Measurements from ENCODE around the gene CCDC92. TPM values are rescaled to one million over a fixed set of nuclear protein-coding genes. Genes with fewer than 3 reads are reported as not detected.

CCDC92 gene
- total RNA-seq, 2 donors from 2014 or later = 19.7 to 25.1 TPM

DNA sequence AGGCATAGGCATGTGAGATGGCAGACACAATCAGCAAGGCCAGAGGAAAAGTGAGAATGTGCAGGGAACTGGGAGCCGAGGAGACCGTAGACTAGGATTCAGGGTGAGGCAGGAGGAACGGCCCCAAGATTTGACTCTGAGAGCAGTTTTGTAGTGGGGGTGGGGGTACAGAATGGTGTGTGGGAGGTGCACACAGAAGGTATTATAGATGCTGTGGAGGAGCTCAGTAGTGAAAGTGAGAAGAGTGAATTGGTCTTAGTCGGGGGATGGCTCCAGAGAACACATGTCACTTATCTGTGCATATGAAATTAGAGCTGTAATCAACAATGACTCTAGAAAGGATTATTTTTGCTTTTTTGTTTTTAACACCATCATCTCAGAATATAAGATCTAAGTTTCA, 12.3 kb upstream of the CCDC92 start:
- no peak for ATAC-seq
- TF ChIP-seq, protein P1, sequence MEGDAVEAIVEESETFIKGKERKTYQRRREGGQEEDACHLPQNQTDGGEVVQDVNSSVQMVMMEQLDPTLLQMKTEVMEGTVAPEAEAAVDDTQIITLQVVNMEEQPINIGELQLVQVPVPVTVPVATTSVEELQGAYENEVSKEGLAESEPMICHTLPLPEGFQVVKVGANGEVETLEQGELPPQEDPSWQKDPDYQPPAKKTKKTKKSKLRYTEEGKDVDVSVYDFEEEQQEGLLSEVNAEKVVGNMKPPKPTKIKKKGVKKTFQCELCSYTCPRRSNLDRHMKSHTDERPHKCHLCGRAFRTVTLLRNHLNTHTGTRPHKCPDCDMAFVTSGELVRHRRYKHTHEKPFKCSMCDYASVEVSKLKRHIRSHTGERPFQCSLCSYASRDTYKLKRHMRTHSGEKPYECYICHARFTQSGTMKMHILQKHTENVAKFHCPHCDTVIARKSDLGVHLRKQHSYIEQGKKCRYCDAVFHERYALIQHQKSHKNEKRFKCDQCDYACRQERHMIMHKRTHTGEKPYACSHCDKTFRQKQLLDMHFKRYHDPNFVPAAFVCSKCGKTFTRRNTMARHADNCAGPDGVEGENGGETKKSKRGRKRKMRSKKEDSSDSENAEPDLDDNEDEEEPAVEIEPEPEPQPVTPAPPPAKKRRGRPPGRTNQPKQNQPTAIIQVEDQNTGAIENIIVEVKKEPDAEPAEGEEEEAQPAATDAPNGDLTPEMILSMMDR (IDR thresholded peaks at IDR 0.05) = no peak
- H3K27me3 ChIP-seq = no peaks in the 10 kb centered on the region
- H3K27ac ChIP-seq = no peak overlapping the region
- DNase-seq = no peak
- H3K4me1 ChIP-seq = peaks cover 56% of the 10 kb centered on the region
- no peaks in the 10 kb centered on the region for H3K9me3 ChIP-seq
- intact Hi-C loops (cut with DNase I) = no loop called here
- no peaks in the 10 kb centered on the region for H3K36me3 ChIP-seq (replicated peaks in 1 of 2; ENCODE audit: insufficient read depth in 1 of 2, low read depth in 2 of 2)
- H3K4me3 ChIP-seq = no peak overlapping the region
- 75 to 81% methylated on average over 4 of the region's 4 CpGs for WGBS, 2 donors

DNA sequence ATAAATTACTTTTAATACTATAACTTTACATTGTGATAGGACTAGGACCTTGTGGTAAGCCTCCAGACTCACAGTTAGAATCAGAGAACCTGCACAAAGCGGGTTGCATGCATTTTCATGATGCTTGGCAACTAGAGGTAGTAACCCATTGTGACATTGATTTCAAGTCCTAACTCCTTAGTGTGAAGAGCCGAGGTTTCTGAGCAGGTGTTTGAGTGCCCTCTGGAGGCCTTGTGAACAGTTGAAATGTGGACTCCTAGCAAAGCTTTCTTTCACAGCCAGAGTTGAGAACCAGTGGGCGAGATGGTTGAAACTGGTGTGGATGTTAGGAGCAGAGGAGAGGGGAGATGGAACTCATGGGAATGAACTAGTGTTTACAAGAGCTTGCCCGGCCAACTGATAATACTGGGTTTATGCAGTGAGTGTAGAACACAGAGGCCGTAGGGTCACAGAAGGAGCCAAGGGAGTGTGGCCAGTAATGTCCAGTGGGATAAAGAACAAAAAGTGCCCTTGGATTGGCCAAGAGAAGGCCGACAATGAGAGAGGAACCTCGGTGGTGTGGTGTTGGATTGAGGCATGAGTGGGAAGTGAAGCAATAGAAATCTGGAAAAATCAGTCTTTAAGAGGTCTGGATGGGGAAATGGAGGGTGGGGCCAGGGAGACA, 11.3 kb upstream of the CCDC92 start:
- ATAC-seq = peak; percentile 74
- TF ChIP-seq, protein P1 (IDR thresholded peaks at IDR 0.05) = peak; percentile 32 to 71 (median 63)
- no peak for TF ChIP-seq POLR2A (IDR thresholded peaks at IDR 0.05)
- intact Hi-C loops (cut with DNase I) = no loop called here

DNA sequence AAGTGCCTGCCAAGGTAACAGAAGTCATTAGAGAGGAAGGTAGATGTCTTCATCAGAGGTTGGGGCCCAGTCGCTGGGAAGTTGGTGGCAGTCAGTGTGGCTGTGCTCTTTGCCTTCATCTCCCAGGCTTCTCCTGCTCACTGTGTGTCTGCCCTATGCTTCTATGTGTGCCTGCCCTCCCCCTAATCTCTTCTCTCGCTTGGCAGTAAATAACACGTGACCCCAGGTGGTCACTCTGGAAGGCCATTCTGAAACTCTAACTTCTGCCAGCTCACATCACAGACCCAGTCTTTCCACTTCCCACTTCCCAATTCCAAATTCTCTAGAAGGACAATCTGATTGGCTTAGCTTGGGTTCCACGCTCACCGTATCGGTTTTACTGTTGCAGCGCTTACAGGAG, 9.6 kb upstream of the CCDC92 start:
- Histone ChIP-seq H3K4me3 (no peak overlapping the region), H3K4me1 (peaks cover 42% of the 10 kb centered on the region), H3K9me3 (no peaks in the 10 kb centered on the region), H3K27ac (peak overlapping the region in 1 of 4 donors; percentile 10), H3K36me3 (replicated peaks in 1 of 2; ENCODE audit: insufficient read depth in 1 of 2, low read depth in 2 of 2) (no peaks in the 10 kb centered on the region), H3K27me3 (no peaks in the 10 kb centered on the region)
- ATAC-seq (peak; percentile 40), DNase-seq (peak in 3 of 4 donors; percentile 27 to 46 (median 33))
- WGBS, 2 donors = 37 to 47% methylated on average over 7 of the region's 7 CpGs
- intact Hi-C loops (cut with DNase I) = no loop called here
- no peak for TF ChIP-seq POLR2A (IDR thresholded peaks at IDR 0.05)
- TF ChIP-seq, protein P1 (IDR thresholded peaks at IDR 0.05) = no peak

More for the DNA sequence above, 11.3 kb upstream of the CCDC92 start:
- H3K27ac ChIP-seq = no peak overlapping the region
- H3K9me3 ChIP-seq = no peaks in the 10 kb centered on the region
- no peaks in the 10 kb centered on the region for H3K27me3 ChIP-seq
- peaks cover 46% of the 10 kb centered on the region for H3K4me1 ChIP-seq
- DNase-seq = peak; percentile 50 to 67 (median 55)
- H3K36me3 ChIP-seq (replicated peaks in 1 of 2; ENCODE audit: insufficient read depth in 1 of 2, low read depth in 2 of 2) = no peaks in the 10 kb centered on the region
- 33 to 34% methylated on average over 7 of the region's 7 CpGs for WGBS, 2 donors
- no peak overlapping the region for H3K4me3 ChIP-seq

DNA sequence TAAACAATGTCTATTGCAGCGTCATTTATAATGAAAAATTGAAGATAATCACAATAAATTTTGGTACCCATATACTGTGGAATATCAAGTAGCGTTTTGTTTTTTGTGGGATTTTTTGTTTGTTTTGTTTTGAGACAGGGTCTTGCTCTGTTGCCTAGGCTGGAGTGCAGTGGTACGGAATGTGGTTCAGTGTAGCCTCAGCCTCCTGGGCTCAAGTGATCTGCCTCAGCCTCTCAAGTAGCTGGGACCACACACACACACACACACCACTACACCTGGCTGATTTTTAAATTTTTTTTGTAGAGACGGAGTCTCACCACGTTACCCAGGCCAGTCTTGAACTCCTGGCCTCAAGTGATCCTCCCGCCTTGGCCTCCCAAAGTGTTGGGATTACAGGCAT, 6.9 kb upstream of the CCDC92 start:
- no peak overlapping the region for H3K27ac ChIP-seq

More for the DNA sequence above, 6.9 kb upstream of the CCDC92 start:
- Histone ChIP-seq H3K9me3 (no peaks in the 10 kb centered on the region), H3K36me3 (replicated peaks in 1 of 2; ENCODE audit: insufficient read depth in 1 of 2, low read depth in 2 of 2) (no peaks in the 10 kb centered on the region), H3K4me1 (peaks cover 37% of the 10 kb centered on the region), H3K4me3 (no peak overlapping the region), H3K27me3 (no peaks in the 10 kb centered on the region)
- DNase-seq (no peak), ATAC-seq (no peak)
- intact Hi-C loops (cut with DNase I) = no loop called here
- 92 to 94% methylated on average over 6 of the region's 6 CpGs for WGBS, 2 donors
- TF ChIP-seq POLR2A (IDR thresholded peaks at IDR 0.05) = no peak
- TF ChIP-seq, protein P1 (IDR thresholded peaks at IDR 0.05) = no peak

All from body of pancreas (tissue), 4 donors.